RPMI8226 (cell line): Measurements from ENCODE around the gene MCF2L.
A peak's percentile ranks its signal among the peaks of the same experiment; 100 is the strongest.

ENCODE experiments used
- DNase-seq: peaks from one replicate; pipeline ENCODE4 v3.0.0-alpha.2; 2015

MCF2L gene

DNA sequence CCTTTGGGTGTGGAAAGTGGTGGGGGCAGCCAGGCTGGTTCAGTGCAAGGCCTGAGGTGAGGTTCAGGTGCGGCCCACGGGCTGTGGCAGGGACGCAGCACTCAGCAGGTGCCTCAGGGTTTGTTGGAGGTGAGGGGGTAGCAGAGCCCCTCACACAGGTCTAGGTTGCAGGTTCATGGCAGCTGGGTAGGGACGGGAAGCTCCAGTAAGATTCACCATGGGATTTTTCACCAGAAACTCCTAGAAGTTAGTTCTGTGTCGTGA, 14.0 kb downstream of the MCF2L start:
- DNase-seq: no peak

DNA sequence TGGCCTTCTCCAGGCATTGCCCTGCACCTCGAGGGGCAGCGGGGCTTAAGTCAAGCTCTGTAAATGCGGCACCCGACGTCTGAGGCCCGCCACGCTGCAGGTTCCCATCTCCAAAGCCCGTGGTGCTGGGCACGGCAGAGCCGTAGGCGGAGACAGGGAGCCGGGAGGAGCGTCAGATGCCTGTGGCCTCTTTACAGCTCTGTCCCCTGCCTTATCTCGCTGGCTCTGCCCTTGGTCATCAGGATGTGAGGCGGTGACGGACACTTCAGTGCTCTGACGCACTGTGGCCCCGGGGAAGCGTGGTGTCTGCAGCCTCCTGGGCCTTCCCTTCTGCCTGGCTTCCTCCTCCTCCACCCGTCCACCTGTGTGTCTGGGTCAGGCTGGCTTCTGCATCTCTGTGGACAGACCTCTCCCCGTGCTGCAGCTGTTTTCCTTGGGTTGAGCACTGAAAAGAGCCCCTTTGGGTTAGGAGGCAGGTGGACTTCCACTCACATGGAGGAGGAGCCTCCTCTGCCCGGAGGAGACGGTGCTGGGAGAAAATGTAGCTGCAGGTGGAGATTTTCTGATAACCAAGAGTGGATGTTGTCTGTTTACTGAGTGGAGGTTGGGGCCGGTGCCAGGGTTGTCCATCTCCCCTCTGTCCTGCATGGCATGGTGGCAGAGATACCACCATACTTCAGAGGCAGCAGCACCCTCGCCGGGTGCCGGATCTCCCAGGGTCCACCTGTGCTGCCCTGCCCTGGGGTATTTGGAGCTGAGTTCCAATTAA, 14.6 kb downstream of the MCF2L start:
- DNase-seq: no peak

DNA sequence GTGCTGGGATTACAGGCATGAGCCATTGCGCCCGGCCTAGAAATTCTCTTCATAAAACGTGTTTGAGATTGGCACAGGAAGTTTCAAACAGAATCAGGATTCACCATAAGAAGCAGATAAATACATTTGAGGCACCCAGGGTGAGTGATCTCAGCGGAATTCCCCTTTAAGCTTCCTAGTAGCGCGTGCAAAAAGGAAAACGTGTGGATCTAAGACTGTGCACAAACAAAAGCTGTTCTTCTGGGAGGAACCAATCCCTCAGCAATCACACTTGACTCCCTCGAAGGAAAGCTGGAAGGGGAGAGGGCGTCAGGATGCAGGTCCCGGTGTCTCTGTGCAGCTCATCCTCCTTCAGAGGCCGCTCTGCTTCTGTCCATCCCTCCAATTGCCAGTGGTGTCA, 15.5 kb downstream of the MCF2L start:
- DNase-seq: no peak

DNA sequence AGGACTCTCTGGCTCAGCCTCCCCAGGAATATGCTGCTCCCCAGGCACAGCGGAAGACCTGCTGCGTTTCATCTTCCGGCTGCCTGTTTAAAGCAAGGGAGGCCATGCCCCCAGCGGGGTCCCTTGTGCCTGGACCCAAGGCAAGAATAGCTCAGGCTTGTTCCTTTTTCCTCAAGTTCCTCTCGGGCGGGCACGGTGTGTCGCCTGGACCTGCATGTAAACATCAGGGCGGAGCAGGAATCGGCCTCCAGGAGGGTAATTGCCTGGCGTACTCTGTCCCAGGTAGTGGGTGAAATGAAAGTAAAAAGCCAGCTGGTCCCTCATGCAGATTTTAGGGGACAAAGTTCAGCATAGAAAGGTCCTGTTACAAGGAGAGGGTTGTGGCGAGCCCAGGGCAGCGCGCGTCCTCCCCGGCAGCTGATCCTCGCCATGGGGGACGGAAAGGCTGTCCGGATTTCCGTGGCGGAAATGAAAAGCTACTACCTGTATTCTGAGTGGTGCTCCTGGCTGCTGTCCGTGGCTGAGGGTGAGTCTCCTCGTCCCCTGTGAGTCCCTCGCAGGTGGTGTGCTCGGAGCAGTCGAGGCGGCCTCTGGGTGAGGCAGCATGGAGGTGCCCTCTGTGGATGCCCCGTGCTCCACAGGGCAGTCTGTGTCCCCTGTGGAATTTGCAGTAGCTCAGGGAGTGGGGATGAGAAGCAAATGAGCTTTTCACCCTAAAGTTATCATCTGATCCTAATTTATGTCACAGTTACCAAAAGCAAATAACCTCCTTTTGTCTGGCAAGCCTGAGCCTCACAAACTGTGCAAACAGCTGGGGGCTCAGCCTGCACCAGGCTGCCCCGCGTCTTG, 16.2 kb downstream of the MCF2L start:
- no peak for DNase-seq

DNA sequence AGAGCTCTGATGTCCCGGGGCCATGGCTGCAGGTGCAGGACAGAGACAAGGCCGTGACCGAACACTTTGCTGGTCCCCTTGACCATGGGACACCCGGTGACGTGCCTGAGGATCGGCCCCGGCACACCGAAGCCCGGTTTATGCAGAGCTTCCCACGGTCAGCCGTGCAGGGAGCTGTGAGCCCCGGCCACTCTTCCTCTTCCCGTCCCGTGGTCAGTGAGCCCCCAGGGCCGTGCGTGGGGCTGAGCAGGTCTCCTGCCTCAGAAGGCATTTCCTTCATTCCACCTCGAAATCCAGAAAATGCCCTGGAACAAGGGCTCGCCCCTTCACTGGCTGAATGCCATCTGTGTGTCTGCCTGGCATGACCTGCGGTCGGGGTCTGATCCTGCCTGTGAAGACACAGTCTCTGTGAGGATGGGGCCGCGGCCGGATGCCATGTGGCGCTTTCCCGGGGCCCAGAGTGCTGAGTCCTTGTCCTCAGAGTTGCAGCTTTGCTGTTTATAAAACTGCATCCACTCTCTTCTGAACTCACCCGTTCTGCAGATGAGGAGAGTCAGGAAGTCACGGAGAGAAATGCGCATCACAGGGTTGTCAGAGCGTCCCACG, 16.9 kb downstream of the MCF2L start:
- DNase-seq: no peak

DNA sequence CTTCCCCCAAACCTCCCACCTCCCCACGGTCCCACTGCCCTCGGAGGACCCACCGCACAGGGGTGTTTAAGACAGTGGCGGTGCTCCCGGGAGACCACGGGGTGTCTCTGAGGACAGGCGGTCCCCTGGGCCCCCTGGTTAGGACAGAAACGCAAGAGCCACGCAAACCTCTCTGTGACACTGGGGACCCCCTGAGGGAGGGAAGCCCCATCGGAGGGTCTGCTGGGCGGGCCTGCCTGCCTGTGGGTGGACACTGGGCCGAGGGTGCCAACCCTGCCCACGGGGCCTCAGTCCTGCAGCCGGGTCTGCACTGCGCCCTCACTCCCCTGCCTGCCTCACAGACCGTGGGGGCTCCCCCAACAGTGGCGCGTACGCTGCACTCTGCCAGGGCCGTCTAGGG, 17.5 kb downstream of the MCF2L start:
- DNase-seq: no peak

DNA sequence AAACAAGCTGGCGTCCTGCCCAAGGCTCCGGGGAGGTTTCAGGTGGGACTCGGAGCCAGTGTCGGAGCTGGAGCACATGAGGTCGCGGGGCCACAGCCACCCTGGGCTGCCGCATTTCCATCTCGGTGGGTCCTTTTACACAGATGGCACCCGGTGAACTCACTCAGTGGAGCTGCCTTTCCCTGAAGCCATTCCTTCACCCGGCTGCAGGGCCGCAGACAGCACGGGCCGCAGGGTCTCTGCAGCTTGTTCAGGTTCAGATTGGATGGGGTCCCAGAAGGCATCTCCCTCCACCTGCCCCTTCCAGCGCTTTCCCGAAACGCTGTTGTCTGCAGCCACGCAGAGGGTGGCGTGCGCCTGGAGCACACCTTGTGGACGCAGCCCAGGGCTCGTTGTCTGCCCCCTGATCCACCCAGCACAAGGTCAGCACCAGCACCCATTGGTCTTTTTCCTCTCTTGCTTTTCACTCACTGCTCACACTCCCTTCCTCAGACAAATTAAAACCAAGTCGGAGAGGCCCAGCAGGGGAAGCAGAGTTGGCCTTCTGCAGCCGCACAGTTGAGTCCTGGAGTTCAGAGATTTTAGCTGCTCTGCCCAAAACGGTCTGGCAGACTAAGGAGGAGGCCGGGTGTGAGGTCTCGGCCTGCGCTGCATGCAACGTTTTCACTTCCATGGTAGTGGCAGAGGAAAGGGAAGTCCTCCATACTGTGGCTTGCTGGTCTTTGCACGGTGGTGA, 18.1 kb downstream of the MCF2L start:
- DNase-seq: no peak

DNA sequence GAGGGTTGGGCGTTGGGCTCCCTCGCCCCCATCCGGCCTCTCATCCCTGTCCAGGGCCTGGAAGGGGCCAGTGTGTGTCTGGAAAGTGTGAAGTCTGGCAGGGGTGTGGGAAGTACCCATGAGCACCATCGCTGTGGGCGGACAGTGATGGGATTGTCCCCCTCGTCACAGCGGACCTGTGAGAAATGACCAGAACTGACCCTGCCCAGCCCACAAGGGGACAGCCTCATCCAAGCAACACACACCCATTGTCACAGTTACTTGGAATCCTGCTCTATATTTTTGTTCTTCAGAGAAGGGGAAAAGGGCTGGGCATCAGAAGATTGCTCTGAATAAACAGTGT, 18.6 kb downstream of the MCF2L start:
- no peak for DNase-seq

DNA sequence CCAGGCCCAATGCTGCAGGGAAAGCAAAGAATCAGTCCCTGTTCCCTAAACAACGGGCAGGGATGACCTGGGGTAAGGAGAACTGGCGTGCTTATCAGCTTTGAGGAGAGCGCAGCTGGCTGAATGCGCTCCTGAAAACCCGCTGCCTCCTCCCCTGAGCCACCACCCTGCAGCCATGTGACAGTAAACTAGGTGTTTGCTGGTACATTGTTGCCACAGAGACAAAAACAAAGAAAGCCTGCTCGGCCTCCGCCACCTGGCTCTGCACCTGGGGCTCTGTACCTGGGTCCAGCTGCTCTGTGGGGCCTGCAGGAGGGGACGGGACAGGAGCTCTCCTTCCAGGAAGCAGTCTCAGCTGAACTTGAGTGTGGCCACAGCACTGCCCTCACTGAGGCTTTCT, 21.8 kb downstream of the MCF2L start:
- DNase-seq: peak; percentile 81

DNA sequence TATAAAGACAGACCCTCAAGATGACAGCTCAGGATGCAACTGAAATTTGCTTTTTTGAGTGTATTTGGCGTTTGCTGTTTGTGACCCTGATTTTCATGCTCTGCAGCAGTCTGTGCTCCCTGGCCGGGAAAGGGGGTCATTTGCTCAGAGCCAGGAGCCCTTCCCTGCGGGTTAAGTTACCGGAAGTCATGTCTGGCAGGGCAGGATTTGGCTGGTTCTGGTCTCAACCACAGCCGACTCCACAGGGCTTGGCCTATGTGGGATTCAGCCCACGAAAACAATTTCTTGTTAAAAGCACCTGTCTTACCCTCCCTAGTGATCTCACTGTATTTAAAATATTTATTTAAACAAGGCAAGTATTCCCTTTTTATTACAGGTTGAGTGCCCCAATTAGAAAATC, 22.6 kb downstream of the MCF2L start:
- DNase-seq: no peak

DNA sequence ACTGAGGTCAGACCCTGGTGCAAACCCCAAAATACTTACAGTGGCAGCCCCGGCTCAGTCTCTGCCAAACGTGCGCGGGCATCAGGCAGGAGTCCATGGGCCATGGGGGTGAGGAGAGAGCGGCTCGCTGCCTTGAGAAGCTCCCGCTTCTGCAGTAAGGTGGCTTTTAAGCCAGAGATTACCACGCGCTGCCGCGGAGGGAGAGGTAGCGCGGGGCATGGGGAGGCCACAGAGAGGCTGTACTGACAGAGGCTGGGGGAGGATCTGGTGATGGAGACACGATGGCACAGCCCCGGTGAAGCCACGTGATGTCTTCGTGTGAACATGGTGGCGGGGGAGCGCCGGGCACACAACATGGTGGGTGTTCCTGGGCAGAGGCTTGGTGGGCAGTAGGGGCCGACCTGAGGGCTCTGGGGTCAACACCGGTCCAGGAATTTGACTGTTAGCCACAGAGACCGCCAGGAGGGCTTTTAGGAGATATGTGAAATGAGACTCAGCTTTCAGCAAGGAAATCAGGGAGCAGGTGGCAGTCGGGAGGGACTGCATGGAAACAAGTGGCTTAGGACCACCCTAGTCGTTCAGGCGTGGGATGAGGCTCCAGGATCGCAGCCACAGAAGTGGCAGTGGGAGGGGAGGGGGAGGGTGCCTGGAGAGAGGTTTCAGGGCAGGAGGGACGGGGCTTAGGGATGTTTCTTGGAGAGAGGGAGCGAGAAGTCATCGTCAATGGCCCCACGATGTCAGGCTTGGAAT, 24.1 kb downstream of the MCF2L start:
- no peak for DNase-seq

DNA sequence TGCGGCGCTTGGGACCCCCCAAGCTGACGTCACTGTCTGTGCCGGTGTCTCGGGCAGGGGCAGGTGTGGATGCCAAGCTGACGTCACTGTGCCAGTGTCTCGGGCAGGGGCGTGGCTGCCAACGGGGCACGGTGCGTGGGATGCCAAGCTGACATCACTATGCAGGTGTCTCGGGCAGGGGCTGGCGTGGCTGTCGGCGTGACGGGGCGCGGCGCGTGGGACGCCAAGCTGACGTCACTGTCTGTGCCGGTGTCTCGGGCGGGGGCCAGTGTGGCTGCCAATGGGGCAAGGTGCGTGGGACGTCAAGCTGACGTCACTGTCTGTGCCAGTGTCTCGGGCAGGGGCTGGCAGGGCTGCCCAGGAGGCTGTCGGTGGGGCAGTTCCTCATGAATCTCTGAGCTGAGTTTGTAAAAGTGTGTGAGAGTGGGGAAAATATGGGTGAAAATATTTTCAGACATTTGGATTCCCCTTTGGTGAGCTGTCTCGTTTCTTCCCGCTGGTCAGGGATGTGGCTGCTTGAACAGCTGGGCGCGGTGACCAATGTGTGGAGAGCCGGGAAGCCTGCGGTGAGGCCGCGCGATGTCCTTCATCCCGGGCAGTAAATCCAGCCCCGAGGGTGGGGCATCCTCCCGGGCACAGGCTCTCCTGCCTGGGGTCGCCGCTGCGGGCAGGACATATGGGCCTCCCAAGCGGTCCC, 25.2 kb downstream of the MCF2L start:
- DNase-seq: no peak

DNA sequence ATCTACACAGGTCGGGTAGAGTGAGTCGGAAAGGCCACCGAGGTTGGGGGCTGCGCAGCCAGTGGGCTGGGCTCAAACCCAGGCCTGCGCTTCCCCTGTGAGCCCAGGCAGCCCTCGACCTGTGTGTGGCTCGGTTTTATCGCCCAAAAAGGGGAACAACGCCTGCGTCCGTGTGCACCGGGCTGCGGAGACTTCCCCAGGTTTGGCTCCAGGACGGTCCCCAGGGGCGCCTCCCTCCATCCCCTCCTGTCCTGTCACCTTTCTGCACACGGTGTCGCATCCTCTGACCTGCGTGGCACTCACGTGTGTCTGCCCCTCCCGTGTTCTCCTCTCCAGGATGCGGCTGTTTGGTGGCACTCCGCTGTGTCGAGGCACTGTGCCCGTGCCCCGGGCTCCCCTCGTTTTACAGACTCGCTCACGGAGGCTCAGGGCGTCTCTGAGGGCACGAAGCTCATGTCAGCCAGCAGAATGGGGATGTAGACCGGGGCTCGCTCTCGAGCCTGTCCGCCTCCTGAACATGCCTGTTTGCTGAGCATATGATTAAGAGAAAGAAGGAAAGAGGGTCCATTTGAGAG, 25.9 kb downstream of the MCF2L start:
- no peak for DNase-seq

DNA sequence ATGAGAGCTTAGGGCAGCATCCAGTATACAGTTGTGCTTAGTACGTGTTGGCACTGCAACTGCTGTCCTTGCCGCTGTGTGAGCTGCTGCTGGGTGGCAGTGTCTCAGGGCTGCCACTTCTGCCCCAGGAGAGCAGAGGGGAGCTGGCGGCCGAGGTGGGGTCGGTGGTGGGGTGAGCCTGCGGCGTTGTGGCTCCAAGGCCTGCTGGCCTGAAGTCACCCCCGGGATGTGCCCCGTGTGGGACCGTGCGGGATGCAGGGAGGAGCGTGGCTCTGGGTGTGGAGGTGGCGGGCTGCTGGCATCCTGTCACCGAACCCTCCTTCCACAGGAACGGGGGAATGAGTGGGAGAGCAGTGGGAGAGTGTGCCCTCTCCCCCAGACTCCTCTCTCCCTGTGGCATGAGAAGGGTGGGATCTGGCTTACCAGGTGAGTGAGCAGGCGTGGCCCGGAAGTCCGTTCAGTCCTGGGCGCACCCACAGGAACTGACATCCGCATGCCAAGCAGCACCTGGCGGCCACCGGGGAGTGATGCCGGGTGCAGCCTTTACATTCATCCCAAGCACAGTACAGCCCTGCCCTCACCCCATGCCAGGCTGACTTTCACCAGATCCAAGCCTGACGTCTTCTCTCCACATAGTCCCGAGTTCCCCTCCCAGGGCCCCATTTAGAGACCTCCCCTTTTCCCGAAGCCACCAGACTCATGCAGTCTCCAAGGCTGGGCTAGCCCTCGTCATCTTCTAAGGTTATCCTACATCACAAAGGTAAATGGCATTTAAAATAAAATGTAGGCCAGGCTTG, 26.6 kb downstream of the MCF2L start:
- DNase-seq: no peak

DNA sequence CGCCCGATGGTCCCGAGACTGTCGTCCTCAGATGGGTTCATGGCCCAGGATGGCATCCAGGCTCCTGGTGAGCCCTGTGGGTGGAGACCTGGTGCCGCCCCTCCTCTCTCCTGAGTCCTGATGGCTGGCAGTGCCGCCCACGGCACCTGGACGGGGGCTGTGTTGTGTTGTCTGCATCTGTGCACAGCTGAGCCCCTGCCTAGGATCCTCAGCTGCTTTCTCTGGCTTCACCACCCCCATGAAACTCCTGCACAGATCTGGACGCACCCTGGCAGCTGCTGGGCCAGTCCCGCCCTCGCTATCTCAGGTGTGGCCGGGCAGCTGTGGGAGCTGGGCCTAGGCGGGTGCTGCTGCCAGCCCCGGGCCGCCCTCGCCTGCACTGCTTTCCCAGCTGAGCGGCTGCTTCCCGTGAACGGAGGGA, 27.7 kb downstream of the MCF2L start:
- DNase-seq: no peak

DNA sequence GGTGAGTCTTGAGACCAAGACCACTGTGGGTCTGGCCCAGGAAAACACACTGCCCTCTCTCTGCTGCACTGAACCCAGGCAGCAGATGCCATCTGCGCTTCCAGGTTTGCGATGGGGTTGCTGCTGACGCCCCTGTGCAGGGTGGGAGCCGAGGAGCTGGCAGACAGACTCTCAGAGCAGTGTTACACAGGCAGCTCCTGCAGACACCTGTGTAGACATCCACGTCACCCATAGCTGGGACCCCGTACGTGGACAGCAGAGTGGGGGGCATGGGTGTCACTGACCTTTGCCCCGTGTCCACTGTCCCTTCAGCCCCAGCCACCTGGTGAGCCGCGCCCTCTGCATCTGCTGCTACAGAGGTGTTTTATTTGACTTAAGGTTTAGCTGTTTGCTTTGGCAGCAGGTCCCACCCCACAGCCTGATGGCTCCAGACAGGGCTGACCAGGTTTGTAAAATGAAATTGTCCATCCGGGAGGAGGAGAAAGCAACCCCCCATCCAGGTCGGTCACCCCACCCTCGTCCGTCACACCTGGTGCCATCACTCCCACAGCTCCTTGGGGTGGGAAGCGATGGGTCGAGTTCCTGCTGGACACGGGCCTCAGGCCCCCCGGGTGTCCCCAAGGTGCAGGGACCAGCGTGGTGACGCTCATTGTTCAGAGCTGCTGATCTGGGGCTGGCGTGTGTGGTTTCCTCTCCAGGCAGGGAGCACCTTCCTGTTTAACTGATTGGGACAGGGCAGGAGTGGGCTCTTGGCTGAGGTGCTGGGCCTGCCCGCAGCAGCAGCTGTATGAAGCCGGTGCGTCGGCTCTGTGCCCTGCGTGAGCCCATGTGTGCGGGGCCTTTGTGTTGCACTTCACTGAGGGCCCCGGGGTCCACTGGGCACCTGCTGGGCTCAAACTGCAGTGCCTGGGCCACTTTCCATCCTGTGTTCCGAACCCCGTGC, 28.4 kb downstream of the MCF2L start:
- DNase-seq: no peak

DNA sequence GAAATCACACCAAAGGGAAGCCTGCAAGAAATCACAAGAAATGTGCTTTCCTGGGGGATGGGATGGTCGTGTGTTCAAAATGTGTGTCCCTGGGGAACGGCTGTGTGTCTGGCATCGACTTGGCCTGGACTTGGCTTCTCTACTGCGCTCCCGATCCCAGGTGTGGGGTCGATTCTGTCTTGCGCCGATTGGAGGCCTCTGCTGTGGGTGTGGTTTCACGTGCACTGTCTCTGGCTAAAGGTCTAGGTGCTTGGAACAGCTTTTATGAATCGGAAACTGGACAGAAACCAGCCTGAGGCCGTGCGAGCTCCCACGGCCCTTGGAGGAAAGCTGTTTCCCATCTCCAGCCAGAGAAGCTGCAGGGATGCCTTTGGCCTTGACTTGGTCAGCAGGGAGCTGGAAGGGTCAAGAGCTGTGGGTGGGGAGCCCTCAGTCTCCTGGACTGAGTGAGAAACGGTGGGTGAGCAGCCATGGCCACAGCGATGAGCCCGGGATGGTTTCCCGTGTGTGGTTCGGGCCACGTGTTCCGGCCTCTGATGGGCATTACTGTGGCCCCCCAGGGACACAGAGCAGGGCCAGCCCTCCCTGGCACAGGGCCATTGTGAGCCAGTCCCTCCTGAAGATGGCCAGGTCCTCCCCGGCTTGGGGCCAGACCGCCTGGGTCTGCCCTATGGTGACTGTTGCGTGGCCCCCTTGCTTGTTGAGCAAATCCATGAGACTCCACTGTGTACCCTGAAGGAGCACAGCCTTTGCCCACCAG, 29.7 kb downstream of the MCF2L start:
- DNase-seq: no peak

DNA sequence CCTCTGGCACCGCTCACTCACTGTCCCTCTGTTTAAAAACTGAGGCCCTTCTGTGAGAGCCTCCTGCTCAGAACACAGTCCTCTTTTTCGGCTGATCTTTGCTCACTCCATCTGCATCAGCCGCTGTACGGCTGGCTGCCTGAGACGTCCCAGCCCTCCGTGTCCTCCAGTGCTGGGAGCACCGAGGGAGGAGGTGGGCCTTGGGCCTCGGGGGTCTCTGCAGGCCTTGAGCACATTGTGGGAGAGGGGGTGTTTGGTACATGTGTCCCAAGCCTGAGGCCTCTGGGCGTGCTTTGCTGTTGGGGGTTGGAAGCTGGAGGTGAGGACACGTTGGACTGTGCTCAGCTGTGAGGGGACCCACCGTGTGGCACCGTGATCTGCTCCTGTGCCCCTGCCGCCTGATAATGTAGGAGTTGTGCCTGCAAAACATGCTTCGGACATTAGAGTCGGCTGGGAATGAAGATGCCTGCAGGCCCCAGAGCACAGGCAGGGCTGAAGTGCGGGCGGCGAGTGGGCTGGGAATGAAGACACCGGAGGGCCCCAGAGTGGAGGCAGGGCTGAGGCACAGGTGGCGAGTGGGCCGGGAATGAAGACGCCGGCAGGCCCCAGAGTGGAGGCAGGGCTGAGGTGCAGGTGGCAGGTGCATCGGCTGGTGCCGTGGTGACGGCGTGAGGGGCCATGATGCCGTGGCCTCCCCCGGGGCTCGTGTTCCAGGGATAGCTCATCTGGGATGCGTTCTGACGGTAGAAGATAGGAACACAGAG, 30.6 kb downstream of the MCF2L start:
- no peak for DNase-seq
